ENCODE measurements around the gene ZNF70. TPM values are rescaled to one million over a fixed set of nuclear protein-coding genes. Genes with fewer than 3 reads are reported as not detected.

Gene ZNF70
- total and polyA plus RNA-seq, 9 of the 15 experiments (the other 6 are each of a cell fraction or from before 2014, with no cell fraction given): 0.14 to 3.3 (median 1.4) TPM

- Histone ChIP-seq H3K4me1 (replicated peaks in 1 of 2; ENCODE audit: control insufficient read depth in 2 of 2, insufficient read depth in 2 of 2, low read length in 2 of 2) (peaks cover 11 to 28% of the 10 kb centered on the region in 2 experiments), H3K9ac (ENCODE audit: insufficient read depth in 1 of 2, low read depth in 2 of 2, low read length in 2 of 2) (no peak overlapping the region), H3K9me3 (replicated peaks; ENCODE audit: control insufficient read depth, insufficient read depth, low read depth, low read length) (no peaks in the 10 kb centered on the region), H3K27ac (ENCODE audit: extremely low read depth, low read depth, low read length) (no peak overlapping the region), H3K9me1 (ENCODE audit: control insufficient read depth, insufficient read depth, low read length) (peaks cover 3% of the 10 kb centered on the region), H3K4me2 (ENCODE audit: insufficient read depth, low read length) (no peak overlapping the region), H3K27me3 (ENCODE audit: control insufficient read depth in 2 of 2, insufficient read depth in 2 of 2, low read length in 2 of 2) (no peaks in the 10 kb centered on the region), H4K20me1 (replicated peaks; ENCODE audit: control insufficient read depth, insufficient read depth, low read length) (no peaks in the 10 kb centered on the region), H2AFZ (ENCODE audit: low read depth, low read length) (no peak overlapping the region), H3K4me3 (no peak overlapping the region), H3K36me3 (ENCODE audit: control insufficient read depth, insufficient read depth, low read length) (no peaks in the 10 kb centered on the region), H3K79me2 (ENCODE audit: control insufficient read depth, insufficient read depth, low read length) (peaks cover 14% of the 10 kb centered on the region; the same call in 2 of the 3 replicates)
- TF ChIP-seq ZNF311 (CRISPR knock-in tag; IDR thresholded peaks at IDR 0.05) (no peak), EGR1 (conservative IDR thresholded peaks at IDR 0.05) (0 out of 2 replicates have a peak, but pooled peaks have one; percentile 11)
- in situ Hi-C loops (cut with MboI) (no loop called here), intact Hi-C loops (cut with micrococcal nuclease) (no loop called here)
- ATAC-seq (no peak), DNase-seq (ENCODE audit: extremely low read depth in 1 of 4, low spot score in 3 of 4) (no peak), FAIRE-seq (no peak)
- BruUV-seq (replicated peaks): no TSS peak
- 100% methylated on average over 1 of the region's 2 CpGs for WGBS (ENCODE audit: insufficient coverage, low coverage, missing lambda C conversion rate)
- ChIA-PET POLR2A (interaction anchor here (0.8 to 1.0 kb wide), 3 partner anchors 9 to 23 kb away, joined by 3 to 4 read pairs (median 3); partner anchors contain the start of genes C22orf15 and CHCHD10), CTCF (ENCODE audit: low intra/inter-chr PET ratio) (no interaction called here)
Measured at GRCh38 chr22:23753385-23753784, 2.5 kb upstream of the ZNF70 start.

- DNase-seq (ENCODE audit: extremely low read depth in 1 of 4, low spot score in 3 of 4) (no peak), FAIRE-seq (no peak), ATAC-seq (no peak)
- H2AFZ ChIP-seq (ENCODE audit: low read depth, low read length): no peak overlapping the region
- H3K9me3 ChIP-seq (replicated peaks; ENCODE audit: control insufficient read depth, insufficient read depth, low read depth, low read length): no peaks in the 10 kb centered on the region
- H3K9me1 ChIP-seq (ENCODE audit: control insufficient read depth, insufficient read depth, low read length): peaks cover 3% of the 10 kb centered on the region
- H3K79me2 ChIP-seq (ENCODE audit: control insufficient read depth, insufficient read depth, low read length): peaks cover 14% of the 10 kb centered on the region; the same call in 2 of the 3 replicates
- no peak overlapping the region for H3K4me3 ChIP-seq
- H4K20me1 ChIP-seq (replicated peaks; ENCODE audit: control insufficient read depth, insufficient read depth, low read length): no peaks in the 10 kb centered on the region
- no peaks in the 10 kb centered on the region for H3K27me3 ChIP-seq (ENCODE audit: control insufficient read depth in 2 of 2, insufficient read depth in 2 of 2, low read length in 2 of 2)
- no peak overlapping the region for H3K27ac ChIP-seq (ENCODE audit: extremely low read depth, low read depth, low read length)
- ChIA-PET CTCF (ENCODE audit: low intra/inter-chr PET ratio) (no interaction called here), POLR2A (interaction anchor here (0.8 to 1.0 kb wide), 3 partner anchors 10 to 24 kb away, joined by 3 to 4 read pairs (median 3); partner anchors contain the start of genes C22orf15 and CHCHD10)
- no peaks in the 10 kb centered on the region for H3K36me3 ChIP-seq (ENCODE audit: control insufficient read depth, insufficient read depth, low read length)
- no peak overlapping the region for H3K9ac ChIP-seq (ENCODE audit: insufficient read depth in 1 of 2, low read depth in 2 of 2, low read length in 2 of 2)
- in situ Hi-C loops (cut with MboI) (no loop called here), intact Hi-C loops (cut with micrococcal nuclease) (no loop called here)
- WGBS (ENCODE audit: insufficient coverage, low coverage, missing lambda C conversion rate): 94% methylated on average over 10 of the region's 16 CpGs
- no TSS peak for BruUV-seq (replicated peaks)
- H3K4me1 ChIP-seq (replicated peaks in 1 of 2; ENCODE audit: control insufficient read depth in 2 of 2, insufficient read depth in 2 of 2, low read length in 2 of 2): peaks cover 11 to 28% of the 10 kb centered on the region in 2 experiments
- TF ChIP-seq PCBP2 (IDR thresholded peaks at IDR 0.05; ENCODE audit: low read depth, low read length, poor library complexity, severe bottlenecking) (no peak), RBM14 (IDR thresholded peaks at IDR 0.05; ENCODE audit: borderline replicate concordance, insufficient read depth, low read depth, low read length) (no peak), ZSCAN29 (IDR thresholded peaks at IDR 0.05) (no peak), TGIF2 (CRISPR knock-in tag; IDR thresholded peaks at IDR 0.05) (no peak), NKRF (IDR thresholded peaks at IDR 0.05; ENCODE audit: borderline replicate concordance) (no peak), PYGO2 (tag; IDR thresholded peaks at IDR 0.05) (no peak), MCM5 (IDR thresholded peaks at IDR 0.05; ENCODE audit: low read depth) (no peak)
- no peak overlapping the region for H3K4me2 ChIP-seq (ENCODE audit: insufficient read depth, low read length)
Measured at GRCh38 chr22:23752750-23753149, 1.8 kb upstream of the ZNF70 start.

Data from K562 (cell line).